ENCODE data around the gene PDIA6. TPM values are rescaled to one million over a fixed set of nuclear protein-coding genes. Genes with fewer than 3 reads are reported as not detected.
A peak's percentile ranks its signal among the peaks of the same experiment; 100 is the strongest.

PDIA6 gene
- total and polyA plus RNA-seq, 9 of the 15 experiments (the other 6 are each of a cell fraction or from before 2014, with no cell fraction given): 166 to 268 (median 229) TPM

DNA sequence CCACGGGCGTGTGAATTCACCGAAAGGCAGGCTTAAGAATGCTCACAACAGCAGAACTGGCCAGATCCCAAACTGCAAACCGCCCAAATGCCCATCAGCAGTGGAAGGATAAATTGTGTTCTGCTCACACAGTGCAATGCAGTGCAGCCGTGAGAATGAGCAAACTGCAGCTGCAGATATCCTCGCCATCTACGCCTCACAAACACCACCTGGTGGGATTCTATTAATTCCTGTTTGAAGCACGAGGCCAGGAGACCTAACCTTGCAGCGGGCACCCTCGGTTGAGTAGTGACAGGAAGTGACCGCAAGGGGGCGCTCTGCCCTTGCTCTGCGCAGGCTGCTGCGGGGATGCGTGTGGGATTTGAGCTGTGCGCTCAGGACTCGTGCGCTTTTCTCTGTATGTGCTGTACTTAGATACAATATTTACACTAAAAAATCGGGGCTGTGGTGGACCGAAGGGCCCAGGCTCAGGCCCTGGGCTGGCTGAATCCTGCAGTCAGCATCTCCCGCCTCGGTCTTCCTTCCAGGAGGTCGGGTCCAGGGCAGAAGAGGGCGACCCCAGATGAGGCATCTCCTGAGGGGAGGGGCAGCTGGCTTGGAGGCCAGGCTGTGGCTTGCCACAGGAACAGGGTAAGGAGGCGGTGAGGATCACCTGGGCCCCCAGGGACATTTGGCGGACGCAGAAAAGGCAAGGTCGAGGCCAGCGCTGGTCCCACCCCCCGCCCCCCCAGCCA lies 19.8 kb upstream of the PDIA6 start (continued):
- TF ChIP-seq HBP1 (CRISPR knock-in tag; IDR thresholded peaks at IDR 0.05) (no peak), GATA2 (CRISPR knock-in tag; IDR thresholded peaks at IDR 0.05) (no peak), RBM25 (IDR thresholded peaks at IDR 0.05; ENCODE audit: low read depth, low read length, severe bottlenecking) (no peak), MNT (conservative IDR thresholded peaks at IDR 0.05) (no peak), HDAC6 (IDR thresholded peaks at IDR 0.05; ENCODE audit: low read depth, low read length) (no peak), NCOA1 (IDR thresholded peaks at IDR 0.05; ENCODE audit: low read depth) (no peak), MAZ (CRISPR knock-in tag; conservative IDR thresholded peaks at IDR 0.05 in 1 of 2, IDR thresholded peaks at IDR 0.05 in 1 of 2) (peak in 1 of 2 experiments; percentile 68; a peak in 2 of 4 replicates), NELFE (IDR thresholded peaks at IDR 0.05; ENCODE audit: insufficient read depth, insufficient read length) (no peak), NBN (IDR thresholded peaks at IDR 0.05; ENCODE audit: low read depth) (no peak)
- TF ChIP-seq, protein P1, sequence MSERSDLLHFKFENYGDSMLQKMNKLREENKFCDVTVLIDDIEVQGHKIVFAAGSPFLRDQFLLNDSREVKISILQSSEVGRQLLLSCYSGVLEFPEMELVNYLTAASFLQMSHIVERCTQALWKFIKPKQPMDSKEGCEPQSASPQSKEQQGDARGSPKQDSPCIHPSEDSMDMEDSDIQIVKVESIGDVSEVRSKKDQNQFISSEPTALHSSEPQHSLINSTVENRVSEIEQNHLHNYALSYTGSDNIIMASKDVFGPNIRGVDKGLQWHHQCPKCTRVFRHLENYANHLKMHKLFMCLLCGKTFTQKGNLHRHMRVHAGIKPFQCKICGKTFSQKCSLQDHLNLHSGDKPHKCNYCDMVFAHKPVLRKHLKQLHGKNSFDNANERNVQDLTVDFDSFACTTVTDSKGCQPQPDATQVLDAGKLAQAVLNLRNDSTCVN (CRISPR knock-in tag; IDR thresholded peaks at IDR 0.05): no peak
- TF ChIP-seq, protein P2, sequence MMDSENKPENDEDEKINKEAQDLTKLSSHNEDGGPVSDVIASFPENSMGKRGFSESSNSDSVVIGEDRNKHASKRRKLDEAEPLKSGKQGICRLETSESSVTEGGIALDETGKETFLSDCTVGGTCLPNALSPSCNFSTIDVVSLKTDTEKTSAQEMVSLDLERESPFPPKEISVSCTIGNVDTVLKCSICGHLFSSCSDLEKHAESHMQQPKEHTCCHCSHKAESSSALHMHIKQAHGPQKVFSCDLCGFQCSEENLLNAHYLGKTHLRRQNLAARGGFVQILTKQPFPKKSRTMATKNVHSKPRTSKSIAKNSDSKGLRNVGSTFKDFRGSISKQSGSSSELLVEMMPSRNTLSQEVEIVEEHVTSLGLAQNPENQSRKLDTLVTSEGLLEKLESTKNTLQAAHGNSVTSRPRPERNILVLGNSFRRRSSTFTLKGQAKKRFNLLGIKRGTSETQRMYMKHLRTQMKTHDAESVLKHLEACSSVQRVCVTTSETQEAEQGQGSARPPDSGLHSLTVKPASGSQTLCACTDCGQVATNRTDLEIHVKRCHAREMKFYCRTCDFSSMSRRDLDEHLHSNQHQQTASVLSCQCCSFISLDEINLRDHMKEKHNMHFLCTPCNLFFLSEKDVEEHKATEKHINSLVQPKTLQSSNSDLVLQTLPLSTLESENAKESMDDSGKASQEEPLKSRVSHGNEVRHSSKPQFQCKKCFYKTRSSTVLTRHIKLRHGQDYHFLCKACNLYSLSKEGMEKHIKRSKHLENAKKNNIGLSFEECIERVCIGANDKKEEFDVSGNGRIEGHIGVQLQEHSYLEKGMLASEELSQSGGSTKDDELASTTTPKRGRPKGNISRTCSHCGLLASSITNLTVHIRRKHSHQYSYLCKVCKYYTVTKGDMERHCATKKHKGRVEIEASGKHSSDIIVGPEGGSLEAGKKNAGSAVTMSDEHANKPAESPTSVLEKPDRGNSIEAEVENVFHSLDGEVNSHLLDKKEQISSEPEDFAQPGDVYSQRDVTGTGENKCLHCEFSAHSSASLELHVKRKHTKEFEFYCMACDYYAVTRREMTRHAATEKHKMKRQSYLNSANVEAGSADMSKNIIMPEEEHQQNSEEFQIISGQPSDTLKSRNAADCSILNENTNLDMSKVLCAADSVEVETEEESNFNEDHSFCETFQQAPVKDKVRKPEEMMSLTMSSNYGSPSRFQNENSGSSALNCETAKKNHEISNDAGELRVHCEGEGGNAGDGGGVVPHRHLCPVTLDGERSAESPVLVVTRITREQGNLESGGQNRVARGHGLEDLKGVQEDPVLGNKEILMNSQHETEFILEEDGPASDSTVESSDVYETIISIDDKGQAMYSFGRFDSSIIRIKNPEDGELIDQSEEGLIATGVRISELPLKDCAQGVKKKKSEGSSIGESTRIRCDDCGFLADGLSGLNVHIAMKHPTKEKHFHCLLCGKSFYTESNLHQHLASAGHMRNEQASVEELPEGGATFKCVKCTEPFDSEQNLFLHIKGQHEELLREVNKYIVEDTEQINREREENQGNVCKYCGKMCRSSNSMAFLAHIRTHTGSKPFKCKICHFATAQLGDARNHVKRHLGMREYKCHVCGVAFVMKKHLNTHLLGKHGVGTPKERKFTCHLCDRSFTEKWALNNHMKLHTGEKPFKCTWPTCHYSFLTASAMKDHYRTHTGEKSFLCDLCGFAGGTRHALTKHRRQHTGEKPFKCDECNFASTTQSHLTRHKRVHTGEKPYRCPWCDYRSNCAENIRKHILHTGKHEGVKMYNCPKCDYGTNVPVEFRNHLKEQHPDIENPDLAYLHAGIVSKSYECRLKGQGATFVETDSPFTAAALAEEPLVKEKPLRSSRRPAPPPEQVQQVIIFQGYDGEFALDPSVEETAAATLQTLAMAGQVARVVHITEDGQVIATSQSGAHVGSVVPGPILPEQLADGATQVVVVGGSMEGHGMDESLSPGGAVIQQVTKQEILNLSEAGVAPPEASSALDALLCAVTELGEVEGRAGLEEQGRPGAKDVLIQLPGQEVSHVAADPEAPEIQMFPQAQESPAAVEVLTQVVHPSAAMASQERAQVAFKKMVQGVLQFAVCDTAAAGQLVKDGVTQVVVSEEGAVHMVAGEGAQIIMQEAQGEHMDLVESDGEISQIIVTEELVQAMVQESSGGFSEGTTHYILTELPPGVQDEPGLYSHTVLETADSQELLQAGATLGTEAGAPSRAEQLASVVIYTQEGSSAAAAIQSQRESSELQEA (IDR thresholded peaks at IDR 0.05; ENCODE audit: low read depth): no peak
- TF ChIP-seq, protein P3, sequence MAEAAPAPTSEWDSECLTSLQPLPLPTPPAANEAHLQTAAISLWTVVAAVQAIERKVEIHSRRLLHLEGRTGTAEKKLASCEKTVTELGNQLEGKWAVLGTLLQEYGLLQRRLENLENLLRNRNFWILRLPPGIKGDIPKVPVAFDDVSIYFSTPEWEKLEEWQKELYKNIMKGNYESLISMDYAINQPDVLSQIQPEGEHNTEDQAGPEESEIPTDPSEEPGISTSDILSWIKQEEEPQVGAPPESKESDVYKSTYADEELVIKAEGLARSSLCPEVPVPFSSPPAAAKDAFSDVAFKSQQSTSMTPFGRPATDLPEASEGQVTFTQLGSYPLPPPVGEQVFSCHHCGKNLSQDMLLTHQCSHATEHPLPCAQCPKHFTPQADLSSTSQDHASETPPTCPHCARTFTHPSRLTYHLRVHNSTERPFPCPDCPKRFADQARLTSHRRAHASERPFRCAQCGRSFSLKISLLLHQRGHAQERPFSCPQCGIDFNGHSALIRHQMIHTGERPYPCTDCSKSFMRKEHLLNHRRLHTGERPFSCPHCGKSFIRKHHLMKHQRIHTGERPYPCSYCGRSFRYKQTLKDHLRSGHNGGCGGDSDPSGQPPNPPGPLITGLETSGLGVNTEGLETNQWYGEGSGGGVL (CRISPR knock-in tag; IDR thresholded peaks at IDR 0.05): no peak

Data from K562 (cell line).